Fibroblast of skin of back (primary cell): Measurements from ENCODE around the gene PCGF2.

Source experiments
- DNase-seq: peaks from one replicate; pipeline ENCODE4 v3.0.0-alpha.2; 2013

The PCGF2 gene

GRCh38 chr17:38702916-38703741 lies 45.0 kb downstream of the PCGF2 start:
- DNase-seq: no peak

GRCh38 chr17:38702166-38702915 lies 45.8 kb downstream of the PCGF2 start:
- DNase-seq: peak; percentile 90

GRCh38 chr17:38701504-38702165 lies 46.5 kb downstream of the PCGF2 start:
- DNase-seq: no peak

GRCh38 chr17:38698760-38699159 lies 49.4 kb downstream of the PCGF2 start:
- no peak for DNase-seq

- no peak for DNase-seq
Observed at GRCh38 chr17:38697061-38697820, 50.9 kb downstream of the PCGF2 start.

- DNase-seq: no peak
Observed at GRCh38 chr17:38693700-38694329, 54.3 kb downstream of the PCGF2 start.

GRCh38 chr17:38691154-38691553 lies 57.0 kb downstream of the PCGF2 start:
- DNase-seq: no peak

- no peak for DNase-seq
Observed at GRCh38 chr17:38690386-38690785, 57.8 kb downstream of the PCGF2 start.

GRCh38 chr17:38687286-38687685 lies 60.9 kb downstream of the PCGF2 start:
- DNase-seq: no peak

- DNase-seq: no peak
Observed at GRCh38 chr17:38685491-38685890, 62.6 kb downstream of the PCGF2 start.
